Measurements from ENCODE around the gene ELL2. TPM values are rescaled to one million over a fixed set of nuclear protein-coding genes. Genes with fewer than 3 reads are reported as not detected.

Gene ELL2
- total RNA-seq, 4 donors from 2014 or later, result 32.4 to 50.3 (median 45.1) TPM

- no peak overlapping the region for H3K4me3 ChIP-seq (ENCODE audit: low read depth, poor library complexity, severe bottlenecking)
- no peak for TF ChIP-seq POLR2A (IDR thresholded peaks at IDR 0.05)
- TF ChIP-seq, protein P1, sequence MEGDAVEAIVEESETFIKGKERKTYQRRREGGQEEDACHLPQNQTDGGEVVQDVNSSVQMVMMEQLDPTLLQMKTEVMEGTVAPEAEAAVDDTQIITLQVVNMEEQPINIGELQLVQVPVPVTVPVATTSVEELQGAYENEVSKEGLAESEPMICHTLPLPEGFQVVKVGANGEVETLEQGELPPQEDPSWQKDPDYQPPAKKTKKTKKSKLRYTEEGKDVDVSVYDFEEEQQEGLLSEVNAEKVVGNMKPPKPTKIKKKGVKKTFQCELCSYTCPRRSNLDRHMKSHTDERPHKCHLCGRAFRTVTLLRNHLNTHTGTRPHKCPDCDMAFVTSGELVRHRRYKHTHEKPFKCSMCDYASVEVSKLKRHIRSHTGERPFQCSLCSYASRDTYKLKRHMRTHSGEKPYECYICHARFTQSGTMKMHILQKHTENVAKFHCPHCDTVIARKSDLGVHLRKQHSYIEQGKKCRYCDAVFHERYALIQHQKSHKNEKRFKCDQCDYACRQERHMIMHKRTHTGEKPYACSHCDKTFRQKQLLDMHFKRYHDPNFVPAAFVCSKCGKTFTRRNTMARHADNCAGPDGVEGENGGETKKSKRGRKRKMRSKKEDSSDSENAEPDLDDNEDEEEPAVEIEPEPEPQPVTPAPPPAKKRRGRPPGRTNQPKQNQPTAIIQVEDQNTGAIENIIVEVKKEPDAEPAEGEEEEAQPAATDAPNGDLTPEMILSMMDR (IDR thresholded peaks at IDR 0.05), result no peak
- intact Hi-C loops (cut with DNase I; ENCODE audit: low total_unique reads), result no loop called here
- DNase-seq (ENCODE audit: low spot score in 2 of 2), result peak; percentile 80 to 89
- WGBS, 2 donors, result 68 to 86% methylated on average over 11 of the region's 11 CpGs
These were observed 118.7 kb downstream of the ELL2 start for GRCh38 chr5:95842854-95843544.

DNA sequence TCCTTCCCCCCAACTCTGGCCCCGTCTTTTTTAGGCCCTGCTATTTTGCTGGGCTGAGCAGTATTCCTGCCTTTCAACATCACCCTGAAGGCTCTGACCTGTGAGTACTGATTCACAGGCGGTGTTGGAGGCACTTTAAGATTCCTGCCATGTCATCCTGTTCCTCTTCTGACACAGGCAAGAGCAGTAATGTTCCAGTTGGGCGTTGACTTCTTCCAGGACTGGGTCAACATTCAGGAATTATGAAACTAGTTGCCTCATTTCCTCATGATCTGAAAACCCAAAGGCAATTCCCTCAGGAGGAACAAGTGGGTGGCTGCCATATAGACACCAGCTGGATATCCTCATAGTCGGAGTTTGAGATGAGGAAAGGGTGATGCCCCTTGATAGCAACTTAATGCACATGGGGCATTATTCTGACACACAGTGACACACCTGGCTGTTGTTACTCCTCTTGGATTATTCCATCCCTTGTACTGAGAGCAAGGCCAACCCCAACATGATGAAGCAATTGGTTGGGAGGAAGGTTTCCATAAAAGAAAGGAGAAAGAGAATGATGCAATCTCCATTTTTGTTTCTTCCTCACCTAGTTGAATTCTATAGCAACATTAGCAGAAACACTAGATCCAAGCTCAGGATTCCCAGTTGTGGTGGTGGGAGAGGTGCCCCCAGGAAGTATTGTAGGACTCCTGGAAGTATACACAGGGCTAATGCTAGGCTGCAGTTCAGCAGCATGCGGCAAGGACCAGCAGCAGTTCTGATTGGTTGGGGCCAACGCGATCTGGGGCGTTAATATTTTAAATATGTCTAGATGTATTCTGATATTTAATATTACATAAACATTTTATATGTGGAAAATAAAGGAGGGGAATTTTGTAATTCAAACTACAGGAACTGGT lies 119.5 kb downstream of the ELL2 start:
- TF ChIP-seq, protein P1 (IDR thresholded peaks at IDR 0.05), result no peak
- TF ChIP-seq POLR2A (IDR thresholded peaks at IDR 0.05), result no peak
- 69 to 72% methylated on average over 8 of the region's 8 CpGs for WGBS, 2 donors
- DNase-seq (ENCODE audit: low spot score in 2 of 2), result peak; percentile 79 to 88
- H3K4me3 ChIP-seq (ENCODE audit: low read depth, poor library complexity, severe bottlenecking), result no peak overlapping the region
- intact Hi-C loops (cut with DNase I; ENCODE audit: low total_unique reads), result no loop called here

- TF ChIP-seq, protein P1 (IDR thresholded peaks at IDR 0.05), result no peak
- no peak for TF ChIP-seq POLR2A (IDR thresholded peaks at IDR 0.05)
- peak in 1 of 2 donors; percentile 18 for DNase-seq (ENCODE audit: low spot score in 2 of 2)
- intact Hi-C loops (cut with DNase I; ENCODE audit: low total_unique reads), result no loop called here
- no peak overlapping the region for H3K4me3 ChIP-seq (ENCODE audit: low read depth, poor library complexity, severe bottlenecking)
- 80 to 85% methylated on average over 1 of the region's 1 CpG for WGBS, 2 donors
These were observed 120.5 kb downstream of the ELL2 start for GRCh38 chr5:95840956-95841705.

DNA sequence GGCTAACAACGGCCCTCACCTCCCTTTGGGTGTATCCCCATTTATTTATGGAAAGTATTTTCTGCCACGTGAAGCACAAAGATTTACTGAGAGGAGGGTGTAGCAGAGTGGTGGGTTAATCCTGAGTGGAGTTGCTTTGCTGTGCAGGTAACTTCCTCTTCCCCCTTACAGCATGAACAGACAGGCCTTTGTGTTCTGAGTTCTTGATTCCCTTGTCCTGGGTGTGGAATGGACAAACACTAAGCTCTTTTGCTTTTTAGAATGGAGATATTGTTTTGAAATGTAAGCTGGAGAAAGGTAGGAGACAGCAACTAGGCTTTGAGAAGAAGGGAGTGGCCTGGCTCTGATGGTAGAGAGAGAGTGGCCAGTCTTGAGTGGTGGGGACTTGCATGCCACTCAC lies 122.0 kb downstream of the ELL2 start:
- WGBS, 2 donors, result 58 to 60% methylated on average over 2 of the region's 2 CpGs
- intact Hi-C loops (cut with DNase I; ENCODE audit: low total_unique reads), result loop anchor here (5.0 kb wide), 1 partner anchor 52 kb away; no protein-coding TSS in a partner anchor
- H3K4me3 ChIP-seq (ENCODE audit: low read depth, poor library complexity, severe bottlenecking), result no peak overlapping the region
- TF ChIP-seq, protein P1 (IDR thresholded peaks at IDR 0.05), result no peak
- TF ChIP-seq POLR2A (IDR thresholded peaks at IDR 0.05), result no peak
- DNase-seq (ENCODE audit: low spot score in 2 of 2), result peak in 1 of 2 donors; percentile 37

GRCh38 chr5:95838556-95838955 lies 123.1 kb downstream of the ELL2 start:
- TF ChIP-seq, protein P1 (IDR thresholded peaks at IDR 0.05), result no peak
- no peak for TF ChIP-seq POLR2A (IDR thresholded peaks at IDR 0.05)
- no peak for DNase-seq (ENCODE audit: low spot score in 2 of 2)
- intact Hi-C loops (cut with DNase I; ENCODE audit: low total_unique reads), result loop anchor here (5.0 kb wide), 1 partner anchor 51 kb away; no protein-coding TSS in a partner anchor
- no peak overlapping the region for H3K4me3 ChIP-seq (ENCODE audit: low read depth, poor library complexity, severe bottlenecking)
- WGBS, 2 donors, result 80 to 90% methylated on average over 1 of the region's 1 CpG
